NT2/D1 (cell line): Measurements from ENCODE around the gene PDSS2.

Source experiments
- DNase-seq: peaks from one replicate; pipeline ENCODE4 v3.0.0-alpha.2; 2011; ENCODE audit warnings: low read depth, low spot score
- H3K27me3 ChIP-seq: 2 replicates; pipeline ENCODE4 v1.6.0; 2011; ENCODE audit warnings: mild to moderate bottlenecking; ENCODE audit not compliant: insufficient read length, insufficient read depth
- H3K36me3 ChIP-seq: 2 replicates; pipeline ENCODE4 v1.6.1; 2011; ENCODE audit warnings: mild to moderate bottlenecking, low read length, mixed read lengths; ENCODE audit not compliant: insufficient read depth, insufficient read length
- H3K4me1 ChIP-seq: 2 replicates; pipeline ENCODE4 v1.5.1; 2011; ENCODE audit not compliant: insufficient read depth, insufficient read length
- H3K4me3 ChIP-seq: 2 replicates; pipeline ENCODE4 v1.5.1; 2011; ENCODE audit warnings: low read depth; ENCODE audit not compliant: insufficient read length
- H3K9ac ChIP-seq: 2 replicates; pipeline ENCODE4 v1.6.0; 2011; ENCODE audit warnings: low read depth; ENCODE audit not compliant: insufficient read length
- H3K9me3 ChIP-seq: 2 replicates; pipeline ENCODE4 v1.5.1; 2011; ENCODE audit warnings: mild to moderate bottlenecking, low read length; ENCODE audit not compliant: insufficient read depth
- SUZ12 ChIP-seq: IDR thresholded peaks from 2 replicates; pipeline ENCODE4 v1.6.1; 2011; ENCODE audit not compliant: insufficient read length, insufficient read depth; ENCODE audit errors: extremely low read depth
- YY1 ChIP-seq: IDR thresholded peaks from 2 replicates; pipeline ENCODE4 v1.6.1; 2011; ENCODE audit not compliant: insufficient read length, insufficient read depth
- ZNF274 ChIP-seq: IDR thresholded peaks from 2 replicates; pipeline ENCODE4 v1.6.1; 2011; ENCODE audit warnings: mild to moderate bottlenecking, low read depth, low read length

PDSS2 gene

GRCh38 chr6:107264357-107264840 lies 195.0 kb downstream of the PDSS2 start:
- Histone ChIP-seq H3K9ac (no peak overlapping the region), H3K36me3 (no peaks in the 10 kb centered on the region)
- DNase-seq = no peak

DNA sequence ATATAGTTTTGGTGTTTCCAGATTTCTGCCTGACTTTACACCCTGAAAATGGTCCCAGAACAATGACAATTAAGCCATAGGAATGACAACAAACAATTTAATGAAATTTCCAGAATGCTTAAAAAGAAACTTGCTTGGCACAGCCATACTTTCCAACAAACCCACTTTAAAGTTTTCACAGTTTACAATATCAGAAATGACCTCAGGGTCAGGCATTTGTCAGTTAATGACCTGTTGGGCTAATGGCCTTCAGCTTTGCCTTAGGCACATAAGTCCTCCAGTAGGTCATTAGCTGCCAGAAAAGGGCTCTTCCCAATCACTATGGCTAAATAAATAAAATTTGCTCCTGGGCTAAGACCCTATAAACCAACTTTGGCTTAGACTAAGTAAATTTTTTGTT lies 199.4 kb downstream of the PDSS2 start:
- Histone ChIP-seq H3K4me3 (no peak overlapping the region), H3K27me3 (no peaks in the 10 kb centered on the region), H3K9ac (no peak overlapping the region), H3K4me1 (no peaks in the 10 kb centered on the region), H3K36me3 (no peaks in the 10 kb centered on the region), H3K9me3 (no peaks in the 10 kb centered on the region)
- TF ChIP-seq ZNF274 (no peak), YY1 (no peak), SUZ12 (no peak)
- no peak for DNase-seq

More at GRCh38 chr6:107264357-107264840, 195.0 kb downstream of the PDSS2 start:
- TF ChIP-seq ZNF274 (no peak), SUZ12 (no peak), YY1 (no peak)
- H3K9me3 ChIP-seq = no peaks in the 10 kb centered on the region
- H3K27me3 ChIP-seq = no peaks in the 10 kb centered on the region
- H3K4me3 ChIP-seq = no peak overlapping the region
- no peaks in the 10 kb centered on the region for H3K4me1 ChIP-seq

- no peak for DNase-seq
- H3K27me3 ChIP-seq = no peaks in the 10 kb centered on the region
- H3K9ac ChIP-seq = no peak overlapping the region
- no peaks in the 10 kb centered on the region for H3K9me3 ChIP-seq
- no peaks in the 10 kb centered on the region for H3K4me1 ChIP-seq
- H3K4me3 ChIP-seq = no peak overlapping the region
- no peaks in the 10 kb centered on the region for H3K36me3 ChIP-seq
- no peak for TF ChIP-seq ZNF274
- TF ChIP-seq SUZ12 = no peak
Measured at GRCh38 chr6:107248147-107248546, 211.2 kb downstream of the PDSS2 start.

DNA sequence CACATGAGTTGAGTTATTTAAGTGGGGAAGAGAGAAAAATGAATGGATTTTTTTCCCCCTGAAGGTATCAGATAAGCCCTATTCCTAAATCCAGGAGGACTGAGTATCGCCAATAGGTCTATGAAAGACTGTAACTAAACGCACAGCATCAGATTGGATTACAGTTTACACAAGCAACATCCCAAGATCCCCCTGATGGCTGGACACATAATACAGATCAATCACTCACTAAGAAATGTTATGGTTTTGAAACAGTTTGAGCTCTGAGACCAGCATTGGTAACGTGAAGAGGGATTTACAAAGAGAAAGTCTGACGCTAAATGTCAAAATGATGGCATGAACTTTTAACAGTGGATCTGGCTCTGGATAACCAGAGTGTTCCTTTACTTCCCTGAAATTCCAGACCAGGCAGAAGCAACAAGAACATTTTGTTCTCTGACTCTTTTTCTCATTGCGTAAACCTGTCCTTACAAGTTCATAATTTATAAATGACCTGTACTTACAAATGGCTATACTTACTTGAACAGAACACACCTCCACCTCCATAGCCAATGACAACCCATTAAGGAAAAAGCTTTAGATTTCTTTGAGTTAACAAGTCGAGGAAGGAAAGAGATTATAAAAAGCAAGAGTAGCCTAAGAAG lies 212.3 kb downstream of the PDSS2 start:
- TF ChIP-seq ZNF274 (no peak), YY1 (no peak), SUZ12 (no peak)
- DNase-seq = no peak
- H3K9ac ChIP-seq = no peak overlapping the region
- H3K27me3 ChIP-seq = no peaks in the 10 kb centered on the region
- H3K9me3 ChIP-seq = no peaks in the 10 kb centered on the region
- no peaks in the 10 kb centered on the region for H3K36me3 ChIP-seq
- no peak overlapping the region for H3K4me3 ChIP-seq
- H3K4me1 ChIP-seq = no peaks in the 10 kb centered on the region

GRCh38 chr6:107246249-107246971 lies 213.0 kb downstream of the PDSS2 start:
- Histone ChIP-seq H3K4me3 (no peak overlapping the region), H3K27me3 (no peaks in the 10 kb centered on the region), H3K4me1 (no peaks in the 10 kb centered on the region), H3K9ac (no peak overlapping the region), H3K9me3 (no peaks in the 10 kb centered on the region), H3K36me3 (no peaks in the 10 kb centered on the region)
- TF ChIP-seq YY1 = no peak
- no peak for TF ChIP-seq ZNF274
- TF ChIP-seq SUZ12 = no peak
- no peak for DNase-seq

DNA sequence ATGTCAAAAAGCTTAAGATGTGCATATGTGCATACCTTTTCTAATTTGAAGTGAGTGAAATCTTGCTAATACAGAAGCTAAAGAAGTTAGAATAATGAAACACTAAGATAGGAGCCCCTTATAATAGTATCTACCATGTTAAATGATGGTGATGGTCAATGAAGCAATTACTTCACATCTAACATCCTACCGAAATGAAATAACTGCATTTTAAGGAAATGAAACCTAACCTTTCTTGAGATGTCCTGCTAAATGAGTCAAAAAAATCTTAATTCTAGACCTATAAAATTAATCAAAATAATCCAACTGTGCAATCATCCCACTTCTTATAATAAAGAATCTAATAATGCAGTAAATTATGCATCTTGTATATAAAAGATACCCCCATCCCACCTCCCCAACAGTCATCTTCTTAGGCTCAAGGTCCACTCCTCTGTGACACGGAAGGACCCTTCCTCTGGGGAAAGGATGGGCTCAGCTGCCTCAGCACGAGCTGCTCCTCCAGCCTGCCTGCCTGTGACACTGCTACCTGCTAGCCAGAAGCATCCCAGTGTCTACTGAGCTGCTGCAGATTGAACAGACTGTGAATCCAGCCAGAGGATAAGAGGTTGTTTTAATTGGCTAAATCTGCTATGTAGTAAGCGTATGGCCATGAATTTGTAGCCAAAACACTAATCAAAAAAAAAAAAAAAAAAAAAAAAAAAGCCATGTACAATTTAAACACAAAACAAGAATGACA lies 214.5 kb downstream of the PDSS2 start:
- DNase-seq = no peak
- TF ChIP-seq YY1 (no peak), SUZ12 (no peak), ZNF274 (no peak)
- no peaks in the 10 kb centered on the region for H3K27me3 ChIP-seq

GRCh38 chr6:107244082-107244741 lies 215.2 kb downstream of the PDSS2 start:
- TF ChIP-seq ZNF274 (no peak), YY1 (no peak), SUZ12 (no peak)
- DNase-seq = no peak

More for the DNA sequence above, 214.5 kb downstream of the PDSS2 start:
- Histone ChIP-seq H3K9ac (no peak overlapping the region), H3K4me3 (no peak overlapping the region), H3K4me1 (no peaks in the 10 kb centered on the region), H3K36me3 (no peaks in the 10 kb centered on the region), H3K9me3 (no peaks in the 10 kb centered on the region)

More at GRCh38 chr6:107244082-107244741, 215.2 kb downstream of the PDSS2 start:
- Histone ChIP-seq H3K9ac (no peak overlapping the region), H3K9me3 (no peaks in the 10 kb centered on the region), H3K27me3 (no peaks in the 10 kb centered on the region), H3K4me1 (no peaks in the 10 kb centered on the region), H3K4me3 (no peak overlapping the region), H3K36me3 (no peaks in the 10 kb centered on the region)
